CD4-positive, alpha-beta memory T cell (primary cell): ENCODE measurements around the gene HS3ST5. TPM values are rescaled to one million over a fixed set of nuclear protein-coding genes. Genes with fewer than 3 reads are reported as not detected.
"Not testable (repeated sequence)": the region's sequence is repeated elsewhere in the genome, so short reads cannot be mapped to it uniquely, and the experiment has no call there.

ENCODE experiments used
- CTCF ChIA-PET: fragments of 350-600 bp; sonication (Branson Sonifier 250); formaldehyde crosslinking; loops from one replicate; lab custom pipeline; 2021; ENCODE audit warnings: inconsistent platforms; ENCODE audit not compliant: partially characterized antibody; lab: Charles Lee
- POLR2A ChIA-PET: fragments of 350-600 bp; sonication (Branson Sonifier 250); formaldehyde crosslinking; loops from one replicate; lab custom pipeline; 2021; ENCODE audit not compliant: partially characterized antibody; lab: Charles Lee
- DNase-seq, 5 donors: peaks; one replicate each; pipeline versions ENCODE4 v3.0.0 to v3.0.0-alpha.2; 2020 to 2022; ENCODE audit warnings: mixed read lengths in 1 of 5
- H3K27ac ChIP-seq: one replicate; pipeline ENCODE4 v1.7.0; 2013; ENCODE audit warnings: low read depth, low read length
- H3K27me3 ChIP-seq: 2 replicates; pipeline ENCODE4 v1.7.0; 2013; ENCODE audit warnings: mild to moderate bottlenecking, low read length, moderate library complexity; ENCODE audit not compliant: insufficient read depth
- H3K36me3 ChIP-seq: 2 replicates; pipeline ENCODE4 v1.7.0; 2013; ENCODE audit warnings: mild to moderate bottlenecking, low read length, moderate library complexity; ENCODE audit not compliant: insufficient read depth
- H3K4me1 ChIP-seq: 2 replicates; pipeline ENCODE4 v1.7.0; 2013; ENCODE audit warnings: mild to moderate bottlenecking, low read length, moderate library complexity; ENCODE audit not compliant: insufficient read depth
- H3K4me3 ChIP-seq, 2 donors: one replicate each; pipeline ENCODE4 v1.7.0; 2013; ENCODE audit warnings: low read length in 2 of 2, mild to moderate bottlenecking in 1 of 2
- H3K9me3 ChIP-seq, 2 donors: one replicate each; pipeline ENCODE4 v1.7.0; 2013; ENCODE audit warnings: low read length in 2 of 2, control low read depth in 1 of 2; ENCODE audit not compliant: control insufficient read depth in 1 of 2
- H3K27ac Mint-ChIP-seq, 7 donors: one replicate each; pipeline ENCODE4 v1.8.0; 2020 to 2021; ENCODE audit warnings: mixed read lengths in 7 of 7, mild to moderate bottlenecking in 6 of 7, inconsistent platforms in 3 of 7, moderate library complexity in 3 of 7
- H3K27me3 Mint-ChIP-seq, 2 donors: one replicate each; pipeline ENCODE4 v1.8.0; 2020 to 2021; ENCODE audit warnings: mixed read lengths in 2 of 2
- H3K36me3 Mint-ChIP-seq, 2 donors: one replicate each; pipeline ENCODE4 v1.8.0; 2020 to 2021; ENCODE audit warnings: mixed read lengths in 2 of 2, inconsistent platforms in 1 of 2, mild to moderate bottlenecking in 1 of 2
- H3K4me1 Mint-ChIP-seq, 4 donors: one replicate each; pipeline ENCODE4 v1.8.0; 2020 to 2021; ENCODE audit warnings: mixed read lengths in 4 of 4, mild to moderate bottlenecking in 1 of 4
- H3K4me3 Mint-ChIP-seq, 8 donors: one replicate each; pipeline ENCODE4 v1.8.0; 2020 to 2021; ENCODE audit warnings: mixed read lengths in 8 of 8, mild to moderate bottlenecking in 7 of 8, moderate library complexity in 6 of 8, inconsistent platforms in 3 of 8
- H3K9me3 Mint-ChIP-seq, 8 donors: one replicate each; pipeline ENCODE4 v1.8.0; 2020 to 2021; ENCODE audit warnings: mixed read lengths in 8 of 8, mild to moderate bottlenecking in 5 of 8, inconsistent platforms in 3 of 8, moderate library complexity in 1 of 8
- intact Hi-C: fragments of 100-400 bp; cut with micrococcal nuclease; formaldehyde crosslinking; loops from one replicate; pipeline ENCODE4 v1.15.1; 2023
- polyA plus RNA-seq, 2 donors: library from polyadenylated mRNA; unstranded; fragments of 300-500 nt; fragmentation: Illumina TruSeq; gene quantifications; one replicate each; pipeline ENCODE4 v1.2.3, GENCODE V29; 2021
- total RNA-seq, 2 experiments: library from RNA; stranded (reverse); gene quantifications; one replicate each; pipeline ENCODE4 v1.2.3, GENCODE V29; 2021

HS3ST5 gene
- total and polyA plus RNA-seq, 4 experiments from 2014 or later = not detected

DNA sequence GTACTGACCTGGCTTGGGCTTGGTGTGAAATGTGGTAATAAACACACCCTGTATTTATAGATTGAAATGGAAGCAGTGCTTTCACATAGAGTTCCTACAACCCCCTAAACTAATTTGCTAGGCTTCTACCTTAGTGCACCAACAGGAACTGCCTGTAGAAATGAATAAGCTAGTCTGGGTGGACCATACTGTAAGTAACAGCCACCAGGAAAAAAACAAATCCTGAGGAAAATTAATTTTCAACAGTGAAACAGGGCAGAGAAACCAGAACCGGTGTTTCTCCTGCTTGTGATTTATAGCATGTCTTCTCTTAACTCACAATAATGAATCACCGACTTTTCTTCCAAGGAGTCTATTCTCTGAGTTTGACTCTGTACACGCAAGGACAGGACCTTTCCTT, 187.1 kb downstream of the HS3ST5 start:
- no peaks in the 10 kb centered on the region for H3K36me3 ChIP-seq
- Mint-ChIP-seq H3K4me1 (no peaks in the 10 kb centered on the region), H3K27me3 (peaks cover 0 to 2% of the 10 kb centered on the region in 2 donors), H3K9me3 (peaks cover 0 to 1% (median 0%) of the 10 kb centered on the region in 8 donors), H3K4me3 (no peak overlapping the region), H3K27ac (no peak overlapping the region), H3K36me3 (no peaks in the 10 kb centered on the region)
- H3K4me3 ChIP-seq = no peak overlapping the region
- DNase-seq = no peak
- H3K9me3 ChIP-seq = no peaks in the 10 kb centered on the region
- no peak overlapping the region for H3K27ac ChIP-seq
- CTCF ChIA-PET = no interaction called here
- POLR2A ChIA-PET = no interaction called here
- no peaks in the 10 kb centered on the region for H3K27me3 ChIP-seq
- intact Hi-C loops = no loop called here
- H3K4me1 ChIP-seq = no peaks in the 10 kb centered on the region

DNA sequence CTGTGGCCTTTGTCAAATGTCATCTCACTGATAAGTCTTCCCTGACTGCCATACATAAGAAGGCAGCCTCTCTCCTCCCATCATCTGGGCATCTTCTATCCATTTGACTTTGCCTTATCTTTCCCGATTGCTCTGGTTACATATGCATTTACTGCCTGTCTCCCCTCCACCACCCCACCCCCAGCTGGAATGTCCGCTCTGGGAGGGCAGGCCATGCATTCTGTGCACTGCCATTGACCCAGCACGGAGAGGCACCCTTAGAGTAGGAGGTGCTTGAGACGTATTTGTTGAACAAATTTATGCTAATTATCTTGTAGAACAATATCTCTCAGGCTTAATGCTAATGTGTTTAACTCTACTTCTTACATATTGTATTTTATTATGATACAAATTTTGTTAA, 188.0 kb downstream of the HS3ST5 start:
- no peak overlapping the region for H3K4me3 ChIP-seq
- no peak overlapping the region for H3K27ac ChIP-seq
- no peaks in the 10 kb centered on the region for H3K27me3 ChIP-seq
- intact Hi-C loops = no loop called here
- H3K4me3 Mint-ChIP-seq = no peak overlapping the region
- no peaks in the 10 kb centered on the region for H3K36me3 ChIP-seq
- POLR2A ChIA-PET = no interaction called here
- CTCF ChIA-PET = no interaction called here
- no peaks in the 10 kb centered on the region for H3K4me1 ChIP-seq
- H3K9me3 Mint-ChIP-seq = peaks cover 0 to 3% (median 0%) of the 10 kb centered on the region in 8 donors
- no peak for DNase-seq
- H3K27me3 Mint-ChIP-seq = peaks cover 0 to 2% of the 10 kb centered on the region in 2 donors
- H3K4me1 Mint-ChIP-seq = no peaks in the 10 kb centered on the region
- H3K36me3 Mint-ChIP-seq = no peaks in the 10 kb centered on the region
- no peak overlapping the region for H3K27ac Mint-ChIP-seq
- H3K9me3 ChIP-seq = no peaks in the 10 kb centered on the region

DNA sequence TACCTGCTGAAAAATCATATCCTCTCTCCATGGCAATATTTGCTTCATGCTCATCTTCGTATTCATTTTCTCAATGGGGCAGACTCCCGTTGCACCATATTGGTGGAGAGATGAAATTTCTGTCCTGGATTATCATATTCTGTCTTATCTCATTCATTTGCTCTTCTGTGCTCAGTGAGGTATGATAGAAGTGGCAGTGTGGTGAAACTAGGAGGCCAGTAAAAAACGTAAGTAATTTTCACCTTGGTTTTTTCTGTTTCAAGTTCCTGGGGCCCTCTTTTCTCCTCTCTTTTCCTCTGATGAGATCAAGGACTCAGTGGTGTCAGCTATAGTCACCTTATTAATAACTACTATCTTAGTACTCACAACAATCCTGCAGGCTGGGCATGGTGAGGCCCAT, 189.4 kb downstream of the HS3ST5 start:
- DNase-seq = no peak
- Histone ChIP-seq H3K4me3 (no peak overlapping the region), H3K36me3 (no peaks in the 10 kb centered on the region), H3K27ac (no peak overlapping the region), H3K4me1 (no peaks in the 10 kb centered on the region), H3K27me3 (no peaks in the 10 kb centered on the region), H3K9me3 (no peaks in the 10 kb centered on the region)
- Mint-ChIP-seq H3K27me3 (peaks cover 0 to 2% of the 10 kb centered on the region in 2 donors), H3K36me3 (no peaks in the 10 kb centered on the region), H3K4me3 (no peak overlapping the region), H3K4me1 (no peaks in the 10 kb centered on the region), H3K9me3 (peaks cover 0 to 3% (median 0%) of the 10 kb centered on the region in 8 donors), H3K27ac (no peak overlapping the region)
- ChIA-PET CTCF (no interaction called here), POLR2A (no interaction called here)
- intact Hi-C loops = no loop called here

DNA sequence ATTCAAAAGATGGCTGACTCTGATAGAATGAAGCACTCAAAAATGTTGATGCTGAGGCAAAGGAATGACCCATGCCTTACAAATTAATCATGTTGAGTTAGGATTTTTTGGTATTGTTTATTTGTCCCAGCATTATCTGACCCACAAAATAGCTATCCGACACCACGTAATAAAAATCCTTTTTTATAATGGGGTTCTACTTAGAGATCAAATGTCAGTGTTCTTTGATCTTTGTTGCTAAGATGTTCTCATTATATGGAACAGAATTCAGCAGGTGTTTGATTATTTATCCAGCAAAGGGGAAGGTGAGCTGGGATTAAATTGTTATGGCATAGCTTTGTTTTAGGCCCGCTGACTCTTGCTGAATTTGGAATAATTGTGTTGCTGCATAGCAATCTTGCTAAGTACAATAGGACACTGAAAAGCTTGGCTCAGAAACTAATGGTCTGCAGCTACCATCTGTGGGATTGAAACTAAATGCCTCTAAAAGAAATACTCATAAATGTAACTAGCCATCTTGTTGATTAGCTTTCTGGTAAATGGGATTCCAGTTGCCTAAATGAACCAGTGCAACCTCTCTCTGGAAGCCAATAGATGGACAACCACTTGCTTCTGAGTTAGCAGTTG, 191.6 kb downstream of the HS3ST5 start:
- DNase-seq = no peak
- Histone ChIP-seq H3K4me3 (no peak overlapping the region), H3K9me3 (no peaks in the 10 kb centered on the region), H3K27me3 (no peaks in the 10 kb centered on the region), H3K36me3 (no peaks in the 10 kb centered on the region), H3K27ac (no peak overlapping the region), H3K4me1 (no peaks in the 10 kb centered on the region)
- ChIA-PET CTCF (no interaction called here), POLR2A (no interaction called here)
- Mint-ChIP-seq H3K4me3 (no peak overlapping the region), H3K36me3 (no peaks in the 10 kb centered on the region), H3K27ac (no peak overlapping the region), H3K4me1 (no peaks in the 10 kb centered on the region), H3K9me3 (peaks cover 0 to 9% (median 6%) of the 10 kb centered on the region in 8 donors), H3K27me3 (no peaks in the 10 kb centered on the region)
- intact Hi-C loops = no loop called here

DNA sequence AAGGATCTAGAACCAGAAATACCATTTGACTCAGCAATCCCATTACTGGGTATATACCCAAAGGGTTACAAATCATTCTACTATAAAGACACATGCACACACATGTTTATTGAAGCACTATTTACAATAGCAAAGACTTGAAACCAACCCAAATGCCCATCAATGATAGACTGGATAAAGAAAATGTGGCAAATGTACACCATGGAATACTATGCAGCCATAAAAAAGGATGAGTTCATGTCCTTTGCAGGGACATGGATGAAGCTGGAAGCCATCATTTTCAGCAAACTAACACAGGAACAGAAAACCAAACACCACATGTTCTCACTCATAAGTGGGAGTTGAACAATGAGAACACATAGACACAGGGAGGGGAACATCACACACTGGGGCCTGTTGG, 193.6 kb downstream of the HS3ST5 start:
- POLR2A ChIA-PET, intact Hi-C loops, H3K36me3 ChIP-seq, H3K27me3 ChIP-seq, H3K36me3 Mint-ChIP-seq, CTCF ChIA-PET, H3K27me3 Mint-ChIP-seq, H3K27ac ChIP-seq, H3K4me1 ChIP-seq, H3K4me3 Mint-ChIP-seq, H3K4me3 ChIP-seq, DNase-seq, H3K9me3 ChIP-seq, H3K27ac Mint-ChIP-seq, H3K4me1 Mint-ChIP-seq: not testable (repeated sequence)
- H3K9me3 Mint-ChIP-seq = peaks cover 0 to 10% (median 7%) of the 10 kb centered on the region in 8 donors

DNA sequence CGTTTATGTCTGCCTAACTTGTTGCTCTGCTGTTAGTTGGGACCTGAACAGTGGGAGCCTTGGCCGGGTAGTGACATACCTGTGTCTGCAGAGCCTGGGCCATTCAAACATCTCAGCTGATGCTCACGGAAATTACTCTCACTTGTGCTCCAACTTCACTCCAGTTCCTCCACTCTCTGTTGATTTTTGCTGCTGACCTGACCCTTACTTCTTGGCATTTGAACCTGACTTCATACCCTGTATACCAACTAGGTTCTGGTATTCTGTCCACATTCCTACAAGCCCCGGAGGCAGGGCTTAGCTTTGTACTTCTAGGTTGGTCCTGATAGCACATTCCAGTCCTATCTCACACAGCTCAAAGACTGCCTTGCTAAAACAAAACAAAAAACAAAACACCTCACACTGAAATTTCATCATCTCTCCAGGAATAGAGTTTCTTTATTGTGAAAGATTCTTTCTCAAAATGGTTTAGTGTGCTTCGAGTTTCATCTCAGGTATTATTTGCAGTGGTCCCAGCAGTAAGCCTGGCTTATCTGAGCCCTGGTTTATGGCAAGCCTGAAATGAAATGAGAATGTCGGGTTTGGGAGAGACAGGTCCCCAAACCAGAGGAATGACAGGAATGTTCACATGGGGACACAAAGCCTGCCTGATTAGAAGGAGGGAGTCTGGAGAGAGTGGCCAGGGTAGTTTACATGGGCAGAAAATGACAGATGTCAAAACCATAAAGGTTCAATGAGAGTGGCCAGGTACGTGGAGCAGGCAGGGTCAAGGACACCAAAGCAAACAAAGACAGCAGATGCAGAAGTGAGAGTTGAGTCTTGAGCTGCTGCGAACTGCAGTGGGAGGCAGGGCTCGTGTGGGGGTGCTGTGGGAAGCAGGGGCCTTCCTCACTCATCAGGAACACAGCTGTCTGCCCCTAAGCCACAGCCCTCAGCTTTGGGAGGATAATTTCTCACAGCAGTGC, 197.7 kb downstream of the HS3ST5 start:
- H3K4me3 ChIP-seq = no peak overlapping the region
- Mint-ChIP-seq H3K27ac (no peak overlapping the region), H3K4me3 (no peak overlapping the region), H3K36me3 (no peaks in the 10 kb centered on the region), H3K27me3 (peaks cover 0 to 9% of the 10 kb centered on the region in 2 donors), H3K4me1 (no peaks in the 10 kb centered on the region), H3K9me3 (peaks cover 0 to 10% (median 7%) of the 10 kb centered on the region in 8 donors)
- no peaks in the 10 kb centered on the region for H3K27me3 ChIP-seq
- POLR2A ChIA-PET = no interaction called here
- H3K9me3 ChIP-seq = no peaks in the 10 kb centered on the region
- H3K27ac ChIP-seq = no peak overlapping the region
- no peak for DNase-seq
- CTCF ChIA-PET = no interaction called here
- intact Hi-C loops = no loop called here
- H3K36me3 ChIP-seq = no peaks in the 10 kb centered on the region
- H3K4me1 ChIP-seq = no peaks in the 10 kb centered on the region

DNA sequence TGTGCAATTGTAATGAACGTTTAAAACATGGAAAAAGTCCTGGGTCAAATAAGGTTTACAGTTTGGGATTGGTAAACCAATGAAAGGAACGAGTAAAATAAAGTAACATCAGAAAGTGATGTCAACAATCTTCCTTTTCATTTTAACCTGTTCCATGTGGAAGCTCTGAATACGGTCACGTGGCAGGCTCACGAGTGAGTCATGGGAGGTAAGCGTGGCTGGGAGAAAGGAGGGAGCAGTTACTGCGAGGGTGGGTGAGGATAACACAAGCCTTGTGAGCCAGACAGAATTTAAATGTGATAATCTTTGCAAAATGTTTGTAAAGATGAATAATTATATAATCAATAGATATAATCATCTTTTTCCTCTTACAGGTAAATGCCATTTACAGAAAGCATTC, 200.6 kb downstream of the HS3ST5 start:
- H3K36me3 ChIP-seq = no peaks in the 10 kb centered on the region
- H3K4me1 ChIP-seq = no peaks in the 10 kb centered on the region
- peaks cover 0 to 13% of the 10 kb centered on the region in 2 donors for H3K27me3 Mint-ChIP-seq
- no peaks in the 10 kb centered on the region for H3K9me3 ChIP-seq
- no peaks in the 10 kb centered on the region for H3K27me3 ChIP-seq
- no peak overlapping the region for H3K4me3 ChIP-seq
- no peaks in the 10 kb centered on the region for H3K36me3 Mint-ChIP-seq
- H3K4me1 Mint-ChIP-seq = no peaks in the 10 kb centered on the region
- H3K4me3 Mint-ChIP-seq = no peak overlapping the region
- H3K27ac ChIP-seq = no peak overlapping the region
- H3K27ac Mint-ChIP-seq = no peak overlapping the region
- DNase-seq = no peak
- intact Hi-C loops = no loop called here
- ChIA-PET CTCF (no interaction called here), POLR2A (no interaction called here)
- peaks cover 1 to 9% (median 7%) of the 10 kb centered on the region in 8 donors for H3K9me3 Mint-ChIP-seq
